MM.1S (cell line): ENCODE measurements around the gene CTNNBL1.

Experiments
- CTCF ChIP-seq: fragments of 300-600 bp; sonication (generic); IDR thresholded peaks from 2 replicates; pipeline ENCODE4 v1.5.1; 2016; ENCODE audit warnings: antibody characterized with exemption, low read length, mixed read lengths
- EZH2 ChIP-seq: fragments of 300-600 bp; sonication (generic); optimal IDR thresholded peaks from 2 replicates; pipeline ENCODE3; 2017; ENCODE audit warnings: low read depth, mild to moderate bottlenecking, antibody characterized with exemption, low read length, mixed read lengths
- EZH2phosphoT487 ChIP-seq: fragments of 300-600 bp; sonication (generic); IDR thresholded peaks from 2 replicates; pipeline ENCODE4 v1.6.1; 2018; ENCODE audit warnings: antibody characterized with exemption, low read length

GRCh38 chr20:37886851-37887297 lies 193.0 kb downstream of the CTNNBL1 start:
- TF ChIP-seq CTCF (no peak), EZH2phosphoT487 (no peak), EZH2 (no peak)
